ENCODE data around the gene PPL.

Gene PPL

DNA sequence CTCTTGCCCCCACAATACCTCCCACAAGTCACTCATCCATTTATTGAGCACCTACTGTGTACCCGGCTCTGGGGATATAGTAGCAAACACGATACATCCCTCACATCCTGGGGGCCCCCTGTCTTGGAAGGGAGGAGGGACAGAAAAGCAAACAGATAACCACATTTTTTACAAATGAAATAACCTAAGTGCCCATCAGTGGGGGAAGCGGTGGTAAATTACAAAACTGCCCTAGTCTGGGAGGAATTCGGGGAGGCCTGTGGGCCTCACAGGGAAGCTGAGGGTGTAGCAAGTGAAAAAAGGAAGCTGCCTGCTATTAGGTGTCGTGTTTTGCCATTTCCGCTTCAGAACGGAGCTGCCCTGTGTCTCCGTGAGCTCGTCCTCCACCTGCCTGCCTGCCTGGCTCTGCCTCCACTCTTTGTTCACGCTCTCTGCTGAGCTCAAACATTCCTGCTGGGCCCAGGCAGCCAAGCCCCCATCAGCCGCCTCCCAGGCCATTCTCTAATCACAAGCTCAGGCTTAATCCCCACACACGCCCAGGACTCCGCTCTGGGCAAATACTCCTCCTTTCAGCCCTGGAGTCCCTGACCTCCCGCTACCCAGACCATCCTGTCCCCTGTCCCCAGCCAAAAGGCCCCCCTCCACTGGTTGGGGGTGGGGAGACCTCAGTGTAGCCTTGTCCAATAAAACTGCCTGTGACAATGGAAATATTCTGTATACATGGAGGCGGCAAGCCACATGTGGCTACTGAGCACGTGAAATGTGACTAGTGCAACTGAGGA lies 11.0 kb upstream of the PPL start:
- in situ Hi-C loops (cut with MboI; ENCODE audit: low sequenced_read_pairs, unreplicated experiment), result no loop called here
- TF ChIP-seq, protein P1, sequence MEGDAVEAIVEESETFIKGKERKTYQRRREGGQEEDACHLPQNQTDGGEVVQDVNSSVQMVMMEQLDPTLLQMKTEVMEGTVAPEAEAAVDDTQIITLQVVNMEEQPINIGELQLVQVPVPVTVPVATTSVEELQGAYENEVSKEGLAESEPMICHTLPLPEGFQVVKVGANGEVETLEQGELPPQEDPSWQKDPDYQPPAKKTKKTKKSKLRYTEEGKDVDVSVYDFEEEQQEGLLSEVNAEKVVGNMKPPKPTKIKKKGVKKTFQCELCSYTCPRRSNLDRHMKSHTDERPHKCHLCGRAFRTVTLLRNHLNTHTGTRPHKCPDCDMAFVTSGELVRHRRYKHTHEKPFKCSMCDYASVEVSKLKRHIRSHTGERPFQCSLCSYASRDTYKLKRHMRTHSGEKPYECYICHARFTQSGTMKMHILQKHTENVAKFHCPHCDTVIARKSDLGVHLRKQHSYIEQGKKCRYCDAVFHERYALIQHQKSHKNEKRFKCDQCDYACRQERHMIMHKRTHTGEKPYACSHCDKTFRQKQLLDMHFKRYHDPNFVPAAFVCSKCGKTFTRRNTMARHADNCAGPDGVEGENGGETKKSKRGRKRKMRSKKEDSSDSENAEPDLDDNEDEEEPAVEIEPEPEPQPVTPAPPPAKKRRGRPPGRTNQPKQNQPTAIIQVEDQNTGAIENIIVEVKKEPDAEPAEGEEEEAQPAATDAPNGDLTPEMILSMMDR (IDR thresholded peaks at IDR 0.05; ENCODE audit: borderline replicate concordance, control extremely low read depth, extremely low read depth, insufficient read depth, missing control alignments), result no peak
- no peak for DNase-seq (ENCODE audit: low spot score)

DNA sequence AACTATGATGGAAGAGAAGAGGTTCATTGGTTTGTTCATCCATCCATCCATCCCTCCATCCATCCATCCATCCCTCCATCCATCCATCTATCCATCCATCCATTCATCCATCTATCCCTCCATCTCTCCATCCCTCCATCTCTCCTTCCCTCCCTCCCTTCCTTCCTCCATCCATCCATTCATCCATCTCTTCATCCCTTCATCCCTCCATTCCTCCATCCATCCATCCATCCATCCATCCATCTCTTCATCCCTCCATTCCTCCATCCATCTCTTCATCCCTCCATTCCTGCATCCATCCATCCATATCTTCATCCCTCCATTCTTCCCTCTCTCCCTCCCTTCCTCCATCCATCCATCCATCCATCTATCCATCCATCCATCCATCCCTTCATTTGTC lies 10.0 kb upstream of the PPL start:
- in situ Hi-C loops (cut with MboI; ENCODE audit: low sequenced_read_pairs, unreplicated experiment), result no loop called here
- DNase-seq (ENCODE audit: low spot score), result no peak
- TF ChIP-seq, protein P1 (IDR thresholded peaks at IDR 0.05; ENCODE audit: borderline replicate concordance, control extremely low read depth, extremely low read depth, insufficient read depth, missing control alignments), result no peak

DNA sequence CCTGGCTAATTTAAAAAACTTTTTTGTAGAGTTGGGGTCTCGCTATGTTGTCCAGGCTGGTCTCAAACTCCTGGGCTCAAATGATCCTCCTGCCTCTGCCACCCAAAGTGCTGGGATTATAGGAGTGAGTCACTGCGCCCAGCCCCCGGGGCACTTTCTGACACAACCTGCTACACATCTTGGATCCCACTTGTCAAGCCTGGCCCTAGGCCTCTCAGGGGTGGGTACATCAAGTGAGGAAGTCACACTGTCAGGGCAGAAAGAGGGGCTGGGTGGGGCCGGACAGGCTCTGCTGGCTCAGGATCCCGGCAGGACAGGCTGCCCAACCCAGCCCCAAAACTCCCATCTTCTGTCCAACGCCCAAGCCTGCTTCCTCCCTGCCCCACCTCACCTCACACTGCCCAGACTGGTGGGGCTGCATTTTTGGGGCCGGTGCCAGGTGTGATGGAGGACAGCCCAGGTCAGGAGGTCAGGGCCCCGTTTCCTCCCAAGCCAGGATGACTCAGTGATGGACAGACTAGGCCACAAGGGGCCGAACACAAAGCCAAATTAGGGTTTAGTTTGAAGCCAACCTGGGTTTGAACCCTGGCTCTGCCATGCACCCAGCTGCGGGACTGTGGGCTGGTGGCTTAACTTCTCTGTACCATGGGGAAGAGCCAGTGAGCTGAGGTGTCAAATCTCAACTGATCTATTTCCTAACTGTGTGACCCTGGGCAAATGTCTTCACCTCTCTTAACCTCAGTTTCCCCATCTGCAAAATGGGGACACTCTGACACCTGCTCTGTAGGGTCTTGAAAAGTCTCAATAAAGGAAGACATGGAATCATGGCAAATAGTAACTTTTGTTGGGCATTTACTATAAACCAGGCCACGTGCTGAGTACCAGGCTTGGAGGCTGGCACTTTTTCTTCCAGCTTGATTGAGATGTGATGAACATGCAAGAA lies 8.9 kb upstream of the PPL start:
- in situ Hi-C loops (cut with MboI; ENCODE audit: low sequenced_read_pairs, unreplicated experiment), result no loop called here
- DNase-seq (ENCODE audit: low spot score), result no peak
- TF ChIP-seq, protein P1 (IDR thresholded peaks at IDR 0.05; ENCODE audit: borderline replicate concordance, control extremely low read depth, extremely low read depth, insufficient read depth, missing control alignments), result no peak

DNA sequence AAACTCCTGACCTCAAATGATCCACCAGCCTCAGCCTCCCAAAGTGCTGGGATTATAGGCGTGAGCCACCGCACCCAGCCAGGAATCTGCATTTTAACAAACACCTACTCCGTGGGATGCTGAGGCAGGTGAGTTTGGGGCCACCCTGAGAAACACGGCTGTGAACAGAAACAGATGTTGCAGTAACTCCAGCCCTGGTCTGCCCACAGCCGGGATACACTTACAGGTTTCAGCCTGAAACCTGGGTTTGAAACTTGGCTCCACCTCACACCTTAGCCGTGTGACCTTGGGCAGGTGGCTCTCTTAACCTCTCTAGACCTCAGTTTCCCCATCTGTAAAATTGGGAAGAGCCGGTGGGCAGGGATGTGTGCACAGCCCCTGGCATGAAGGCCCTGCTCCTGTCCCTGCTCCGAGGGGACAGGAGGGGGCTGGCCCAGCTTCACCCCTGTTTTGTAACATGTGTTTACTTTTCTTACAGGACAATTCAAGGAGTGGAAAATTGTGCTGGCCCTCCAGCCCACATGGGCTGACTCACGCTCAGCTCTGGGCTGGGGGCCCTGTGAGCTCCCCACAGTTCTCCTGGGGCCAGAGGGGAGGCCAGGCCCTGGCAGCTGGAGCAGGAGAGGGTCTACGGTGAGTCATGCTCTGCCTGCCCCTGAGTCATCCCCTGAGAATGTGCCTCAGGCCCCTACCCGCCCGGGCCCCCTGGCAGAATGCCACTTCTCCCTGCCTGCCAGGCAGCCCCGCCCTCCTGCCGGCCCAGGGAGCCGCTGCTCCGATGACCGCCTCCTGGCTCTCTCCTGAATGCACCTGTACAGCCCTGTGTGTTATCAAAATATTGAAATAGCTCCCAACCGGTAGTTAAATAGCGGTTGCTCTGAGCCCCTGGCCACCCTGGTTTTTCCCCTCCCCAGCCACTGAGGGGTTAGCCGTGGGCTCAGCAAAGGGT lies 7.7 kb upstream of the PPL start:
- TF ChIP-seq, protein P1 (IDR thresholded peaks at IDR 0.05; ENCODE audit: borderline replicate concordance, control extremely low read depth, extremely low read depth, insufficient read depth, missing control alignments), result no peak
- in situ Hi-C loops (cut with MboI; ENCODE audit: low sequenced_read_pairs, unreplicated experiment), result no loop called here
- DNase-seq (ENCODE audit: low spot score), result no peak

DNA sequence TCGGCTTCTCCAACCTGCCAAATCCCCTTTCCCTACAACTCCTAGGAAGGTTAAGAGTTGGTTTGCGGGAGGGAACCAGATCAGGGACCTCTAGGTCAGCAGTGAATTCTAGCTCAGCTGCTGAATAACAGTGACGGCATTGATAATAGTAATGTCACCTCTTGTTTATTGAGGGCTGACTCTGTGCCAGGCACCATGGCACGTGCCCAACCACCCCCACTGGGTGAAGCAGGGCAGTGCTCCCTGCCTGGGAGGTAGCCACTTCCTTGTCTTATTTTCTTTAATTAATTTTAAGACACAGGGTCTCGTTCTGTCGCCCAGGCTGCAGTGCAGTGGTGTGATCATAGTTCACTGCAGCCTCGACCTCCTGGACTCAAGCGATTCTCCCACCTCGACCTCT lies 5.5 kb upstream of the PPL start:
- no peak for DNase-seq (ENCODE audit: low spot score)
- TF ChIP-seq, protein P1 (IDR thresholded peaks at IDR 0.05; ENCODE audit: borderline replicate concordance, control extremely low read depth, extremely low read depth, insufficient read depth, missing control alignments), result no peak
- in situ Hi-C loops (cut with MboI; ENCODE audit: low sequenced_read_pairs, unreplicated experiment), result no loop called here

DNA sequence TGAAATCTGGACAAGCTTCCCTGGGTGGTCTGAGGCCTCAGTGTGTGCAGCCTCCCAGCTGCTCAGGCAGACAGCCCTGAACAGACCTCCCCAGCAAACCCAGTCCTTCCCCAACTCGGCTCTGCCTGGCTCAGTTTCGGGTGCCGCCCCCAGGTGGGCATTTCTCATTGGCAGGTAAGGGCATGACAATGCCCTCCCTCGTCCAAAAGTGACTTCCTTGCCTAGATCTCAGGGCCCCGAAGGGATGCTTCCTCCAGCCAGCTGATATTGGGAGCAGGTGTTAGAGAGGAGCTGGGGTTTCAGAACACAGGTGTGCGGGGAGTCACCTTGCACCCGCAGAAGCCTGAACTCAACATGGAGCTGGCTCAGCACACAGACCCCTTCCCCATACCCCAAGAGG lies 3.8 kb upstream of the PPL start:
- TF ChIP-seq, protein P1 (IDR thresholded peaks at IDR 0.05; ENCODE audit: borderline replicate concordance, control extremely low read depth, extremely low read depth, insufficient read depth, missing control alignments), result no peak
- in situ Hi-C loops (cut with MboI; ENCODE audit: low sequenced_read_pairs, unreplicated experiment), result no loop called here
- no peak for DNase-seq (ENCODE audit: low spot score)

Data from GM13976 (cell line).